A549 (cell line): ENCODE results near the gene ULK4. TPM values are rescaled to one million over a fixed set of nuclear protein-coding genes. Genes with fewer than 3 reads are reported as not detected.

ENCODE experiments used
- ATAC-seq, 2 experiments: fragments of 200-7000 bp in 1 of 2; fragments of >200 bp in 1 of 2; cut with Nextera tagmentation in 1 of 2; cut with Tn5 transposase in 1 of 2; 3 replicates each; pipeline versions ENCODE4 v1.8.0 to v1.9.1; 2018 to 2020; ENCODE audit warnings: mild to moderate bottlenecking in 1 of 2, moderate library complexity in 1 of 2
- CTCF ChIA-PET: fragments of 300-600 bp; sonication (Branson Sonifier 250); formaldehyde crosslinking; extraction: SDS; loops from one replicate; lab custom pipeline; 2021; ENCODE audit warnings: antibody characterized with exemption, inconsistent platforms; lab: Yijun Ruan, JAX
- POLR2A ChIA-PET: fragments of 350-600 bp; formaldehyde crosslinking; extraction: SDS; loops from one replicate; lab custom pipeline; 2021; ENCODE audit warnings: antibody characterized with exemption, inconsistent platforms; lab: Yijun Ruan, JAX
- DNase-seq, 2 experiments: peaks; one replicate each; pipeline versions ENCODE4 v3.0.0 to v3.0.0-alpha.2; 2011 to 2016; ENCODE audit warnings: low read depth in 1 of 2, low spot score in 1 of 2
- FAIRE-seq: peaks from 2 replicates; lab custom pipeline; 2011; peaks lifted over from hg19 to GRCh38; lab: Jason Lieb, UNC
- H3K27ac ChIP-seq, 2 experiments: fragments of >200 bp; sonication (Bioruptor Twin); formaldehyde crosslinking; 3 replicates each; pipeline ENCODE4 v1.5.1; 2016 to 2017
- H3K4me1 ChIP-seq: fragments of >200 bp; sonication (Bioruptor Twin); formaldehyde crosslinking; 3 replicates; pipeline ENCODE4 v1.6.1; 2016
- H3K4me2 ChIP-seq: fragments of >200 bp; sonication (Bioruptor Twin); formaldehyde crosslinking; 3 replicates; pipeline ENCODE4 v1.6.1; 2016
- H3K4me3 ChIP-seq: fragments of >200 bp; sonication (Bioruptor Twin); formaldehyde crosslinking; 3 replicates; pipeline ENCODE4 v1.5.1; 2016
- H3K9me3 ChIP-seq: fragments of >200 bp; sonication (Bioruptor Twin); formaldehyde crosslinking; 3 replicates; pipeline ENCODE4 v1.6.1; 2016
- BHLHE40 ChIP-seq: IDR thresholded peaks from 2 replicates; pipeline ENCODE4 v1.6.1; 2012; ENCODE audit warnings: low read depth, low read length, inconsistent platforms
- CEBPB ChIP-seq, 2 experiments: fragments of >200 bp in 1 of 2; sonication (Bioruptor Twin) in 1 of 2; formaldehyde crosslinking in 1 of 2; IDR thresholded peaks; 2 replicates each; pipeline ENCODE4 v1.6.1; 2012 to 2016
- CHD4 ChIP-seq: fragments of 200-600 bp; sonication (generic); IDR thresholded peaks from 2 replicates; pipeline ENCODE4 v1.6.1; 2016; ENCODE audit warnings: antibody characterized with exemption, mild to moderate bottlenecking, borderline replicate concordance
- EHMT2 ChIP-seq: fragments of 200-600 bp; sonication (generic); IDR thresholded peaks from 2 replicates; pipeline ENCODE4 v1.6.1; 2016; ENCODE audit warnings: antibody characterized with exemption, low read depth, mild to moderate bottlenecking, moderate library complexity
- GATA3 ChIP-seq: IDR thresholded peaks from 2 replicates; pipeline ENCODE4 v1.6.1; 2012; ENCODE audit warnings: borderline replicate concordance
- HMGXB4 ChIP-seq: fragments of 250-450 bp; sonication (Bioruptor Pico); IDR thresholded peaks from 2 replicates; pipeline ENCODE4 v1.5.0; 2021; ENCODE audit warnings: mild to moderate bottlenecking, moderate library complexity, borderline replicate concordance
- HOXB13 ChIP-seq: fragments of 250-450 bp; sonication (Bioruptor Pico); IDR thresholded peaks from 2 replicates; pipeline ENCODE4 v1.5.0; 2020; ENCODE audit warnings: low read depth, mild to moderate bottlenecking, moderate library complexity
- JUNB ChIP-seq: fragments of >200 bp; sonication (Bioruptor Twin); formaldehyde crosslinking; IDR thresholded peaks from 2 replicates; pipeline ENCODE4 v1.6.1; 2016
- KDM5A ChIP-seq: fragments of 200-600 bp; sonication (generic); IDR thresholded peaks from 2 replicates; pipeline ENCODE4 v1.6.1; 2016; ENCODE audit warnings: antibody characterized with exemption, mild to moderate bottlenecking
- MAZ ChIP-seq: fragments of 150-350 bp; IDR thresholded peaks from 2 replicates; pipeline ENCODE4 v1.6.1; 2014; ENCODE audit warnings: antibody characterized with exemption, low read depth, low read length, borderline replicate concordance
- NFE2L2 ChIP-seq: fragments of 150-350 bp; conservative IDR thresholded peaks from 2 replicates; pipeline ENCODE4 v1.6.1; 2014; ENCODE audit warnings: low read length
- PBX3 ChIP-seq: IDR thresholded peaks from 2 replicates; pipeline ENCODE4 v1.6.1; 2012
- POLR2A ChIP-seq: IDR thresholded peaks from 2 replicates; pipeline ENCODE4 v1.6.1; 2012; ENCODE audit warnings: mild to moderate bottlenecking, low read length
- POLR2AphosphoS2 ChIP-seq: conservative IDR thresholded peaks from 2 replicates; pipeline ENCODE4 v1.6.1; 2012; ENCODE audit warnings: low read length, improper control_type of control experiment, inconsistent platforms
- RARB ChIP-seq: fragments of 250-450 bp; sonication (Bioruptor Pico); IDR thresholded peaks from 2 replicates; pipeline ENCODE4 v1.8.0; 2021; ENCODE audit warnings: mild to moderate bottlenecking, moderate library complexity
- TP53 ChIP-seq: fragments of 250-450 bp; sonication (Bioruptor Pico); IDR thresholded peaks from 2 replicates; pipeline ENCODE4 v1.5.0; 2021; ENCODE audit warnings: mild to moderate bottlenecking, moderate library complexity
- ZC3H11A ChIP-seq: fragments of 450-650 bp; IDR thresholded peaks from 2 replicates; pipeline ENCODE4 v1.6.1; 2014; ENCODE audit warnings: antibody characterized with exemption, mild to moderate bottlenecking
- ZNF302 ChIP-seq: fragments of 250-450 bp; sonication (Bioruptor Pico); IDR thresholded peaks from 2 replicates; pipeline ENCODE4 v1.9.0; 2021; ENCODE audit warnings: inconsistent platforms, mild to moderate bottlenecking, moderate library complexity
- ZSCAN20 ChIP-seq: fragments of 250-450 bp; sonication (Bioruptor Pico); IDR thresholded peaks from 2 replicates; pipeline ENCODE4 v1.8.0; 2022; ENCODE audit warnings: mild to moderate bottlenecking, moderate library complexity
- WGBS: methylation state at CpG from one replicate; pipeline ENCODE4 v1.1.6; 2017; ENCODE audit errors: missing lambda C conversion rate; 5-methylcytosine and 5-hydroxymethylcytosine counted together
- polyA plus RNA-seq, 4 experiments: library from polyadenylated mRNA; depleted of rRNA in 3 of 4; stranded (reverse); fragments of >200 nt; fragmentation: RNase III in 1 of 4; extraction: RNeasy Plus Mini Kit Qiagen cat#74134 plus additional on column Dnase treatment in 1 of 4; gene quantifications; 2 replicates in 3 of 4; 3 replicates in 1 of 4; pipeline ENCODE4 v1.2.3, GENCODE V29; 2011 to 2017
- TF ChIP-seq, protein P1 (sequence below): fragments of 150-350 bp; IDR thresholded peaks from 2 replicates; pipeline ENCODE4 v1.6.1; 2014; ENCODE audit warnings: low read depth, mild to moderate bottlenecking, low read length
- TF ChIP-seq, protein P2 (sequence below): fragments of 250-450 bp; sonication (Bioruptor Pico); IDR thresholded peaks from 2 replicates; pipeline ENCODE4 v1.5.0; 2020; ENCODE audit warnings: low read depth, mild to moderate bottlenecking, moderate library complexity
- TF ChIP-seq, protein P3 (sequence below): fragments of >200 bp; sonication (Bioruptor Twin); formaldehyde crosslinking; IDR thresholded peaks from 3 replicates; pipeline ENCODE4 v1.6.1; 2016
- TF ChIP-seq, protein P4 (sequence below): fragments of >200 bp; sonication (Bioruptor Twin); formaldehyde crosslinking; IDR thresholded peaks from 3 replicates; pipeline ENCODE4 v1.5.1; 2016
- TF ChIP-seq, protein P5 (sequence below): IDR thresholded peaks from 2 replicates; pipeline ENCODE4 v1.6.1; 2012; ENCODE audit warnings: low read depth, borderline replicate concordance

ULK4 gene
- polyA plus RNA-seq, 2 of the 4 experiments (the other 2 are of a cell fraction): 4.9 to 7.7 TPM

GRCh38 chr3:41249318-41249717 is 712.6 kb downstream of the ULK4 start:
- ChIA-PET CTCF (interaction anchor here (0.6 kb wide), 1 partner anchor 19 kb away, joined by 3 read pairs; no protein-coding TSS in a partner anchor), POLR2A (no interaction called here)
- TF ChIP-seq RARB (CRISPR knock-in tag) (no peak), ZNF302 (CRISPR knock-in tag) (no peak), BHLHE40 (no peak), POLR2AphosphoS2 (no peak), ZSCAN20 (CRISPR knock-in tag) (no peak), TP53 (no peak), HOXB13 (CRISPR knock-in tag) (no peak), HMGXB4 (CRISPR knock-in tag) (no peak), ZC3H11A (no peak), CHD4 (no peak), CEBPB (IDR thresholded peaks at IDR 0.05) (no peak), MAZ (no peak), JUNB (no peak)
- TF ChIP-seq, protein P1, sequence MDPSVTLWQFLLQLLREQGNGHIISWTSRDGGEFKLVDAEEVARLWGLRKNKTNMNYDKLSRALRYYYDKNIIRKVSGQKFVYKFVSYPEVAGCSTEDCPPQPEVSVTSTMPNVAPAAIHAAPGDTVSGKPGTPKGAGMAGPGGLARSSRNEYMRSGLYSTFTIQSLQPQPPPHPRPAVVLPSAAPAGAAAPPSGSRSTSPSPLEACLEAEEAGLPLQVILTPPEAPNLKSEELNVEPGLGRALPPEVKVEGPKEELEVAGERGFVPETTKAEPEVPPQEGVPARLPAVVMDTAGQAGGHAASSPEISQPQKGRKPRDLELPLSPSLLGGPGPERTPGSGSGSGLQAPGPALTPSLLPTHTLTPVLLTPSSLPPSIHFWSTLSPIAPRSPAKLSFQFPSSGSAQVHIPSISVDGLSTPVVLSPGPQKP: no peak
- Histone ChIP-seq H3K27ac (peak overlapping the region in 1 of 2 experiments; percentile 1; a peak in 1 of 6 replicates), H3K4me2 (no peak overlapping the region), H3K4me1 (no peaks in the 10 kb centered on the region), H3K9me3 (no peaks in the 10 kb centered on the region), H3K4me3 (no peak overlapping the region)
- FAIRE-seq (no peak), DNase-seq (no peak), ATAC-seq (no peak)
- 84% methylated on average over 3 of the region's 3 CpGs for WGBS

- H3K4me1 ChIP-seq: no peaks in the 10 kb centered on the region
- no peak overlapping the region for H3K4me3 ChIP-seq
- DNase-seq (no peak), ATAC-seq (no peak), FAIRE-seq (no peak)
- H3K27ac ChIP-seq: no peak overlapping the region
- ChIA-PET CTCF (interaction anchor here (0.6 kb wide), 1 partner anchor 19 kb away, joined by 3 read pairs; no protein-coding TSS in a partner anchor), POLR2A (no interaction called here)
- 80% methylated on average over 3 of the region's 3 CpGs for WGBS
- no peaks in the 10 kb centered on the region for H3K9me3 ChIP-seq
- no peak for TF ChIP-seq HOXB13 (CRISPR knock-in tag)
- no peak for TF ChIP-seq NFE2L2
- no peak for TF ChIP-seq ZNF302 (CRISPR knock-in tag)
- TF ChIP-seq GATA3: no peak
- H3K4me2 ChIP-seq: no peak overlapping the region
These were observed 713.4 kb downstream of the ULK4 start for GRCh38 chr3:41248525-41248924.

DNA sequence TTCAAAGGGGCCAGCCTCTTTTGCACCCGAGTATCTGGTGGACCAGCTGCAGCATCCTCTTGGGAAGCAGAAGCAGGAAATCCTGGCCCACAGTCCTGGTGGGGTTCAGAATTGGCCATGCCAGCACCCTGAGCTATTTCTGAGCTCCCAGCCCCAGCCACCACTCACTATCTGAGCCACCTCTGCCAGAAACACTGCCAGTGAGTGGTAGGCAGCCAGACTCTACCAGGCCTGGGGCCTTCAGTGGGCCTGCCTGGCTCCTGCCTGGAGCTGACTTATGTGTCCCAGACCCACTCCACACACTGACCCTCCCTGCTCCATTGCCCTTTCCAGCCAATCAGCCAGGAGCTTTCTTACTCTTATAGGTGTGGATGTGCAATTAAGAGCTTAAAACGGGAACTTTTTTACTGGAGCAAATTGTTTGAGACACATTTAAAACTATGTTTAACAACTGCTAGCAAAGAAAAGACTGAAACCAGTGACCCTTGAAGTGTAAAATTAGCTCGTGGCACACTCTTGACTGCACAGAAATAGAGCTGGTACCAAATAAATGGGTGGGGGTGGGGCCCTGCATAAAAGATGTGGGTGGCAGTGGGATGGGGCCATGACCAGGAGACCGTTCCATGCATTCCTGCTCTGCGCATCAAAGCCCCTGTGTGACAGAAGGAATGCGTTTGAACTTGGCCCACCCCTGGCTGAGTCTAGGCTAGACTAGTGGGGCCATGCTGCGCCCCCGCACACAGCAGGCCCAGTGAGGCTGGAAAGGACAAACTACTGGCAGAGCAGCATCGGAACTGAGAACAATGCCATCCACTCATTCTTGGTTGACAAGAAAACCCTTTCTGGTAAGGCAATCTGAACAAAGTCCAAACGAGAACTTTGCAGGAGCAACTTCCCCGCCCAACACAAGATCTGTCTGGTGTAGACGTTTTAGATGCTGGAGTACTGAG is 714.6 kb downstream of the ULK4 start:
- CTCF ChIA-PET: no interaction called here
- ATAC-seq (peak in 1 of 2 experiments; percentile 16; a peak in 2 of 6 replicates), DNase-seq (no peak), FAIRE-seq (no peak)
- Histone ChIP-seq H3K9me3 (no peaks in the 10 kb centered on the region), H3K27ac (no peak overlapping the region), H3K4me2 (no peak overlapping the region), H3K4me3 (no peak overlapping the region), H3K4me1 (no peaks in the 10 kb centered on the region)
- POLR2A ChIA-PET: interaction anchor here (1.2 kb wide), 1 partner anchor 48 kb away, joined by 4 read pairs; the partner anchor contains the start of gene CTNNB1
- WGBS: 94% methylated on average over 12 of the region's 12 CpGs
- TF ChIP-seq, protein P2, sequence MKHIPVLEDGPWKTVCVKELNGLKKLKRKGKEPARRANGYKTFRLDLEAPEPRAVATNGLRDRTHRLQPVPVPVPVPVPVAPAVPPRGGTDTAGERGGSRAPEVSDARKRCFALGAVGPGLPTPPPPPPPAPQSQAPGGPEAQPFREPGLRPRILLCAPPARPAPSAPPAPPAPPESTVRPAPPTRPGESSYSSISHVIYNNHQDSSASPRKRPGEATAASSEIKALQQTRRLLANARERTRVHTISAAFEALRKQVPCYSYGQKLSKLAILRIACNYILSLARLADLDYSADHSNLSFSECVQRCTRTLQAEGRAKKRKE (CRISPR knock-in tag): no peak
- TF ChIP-seq ZC3H11A: no peak
- TF ChIP-seq KDM5A: no peak
- TF ChIP-seq PBX3: no peak
- TF ChIP-seq, protein P3, sequence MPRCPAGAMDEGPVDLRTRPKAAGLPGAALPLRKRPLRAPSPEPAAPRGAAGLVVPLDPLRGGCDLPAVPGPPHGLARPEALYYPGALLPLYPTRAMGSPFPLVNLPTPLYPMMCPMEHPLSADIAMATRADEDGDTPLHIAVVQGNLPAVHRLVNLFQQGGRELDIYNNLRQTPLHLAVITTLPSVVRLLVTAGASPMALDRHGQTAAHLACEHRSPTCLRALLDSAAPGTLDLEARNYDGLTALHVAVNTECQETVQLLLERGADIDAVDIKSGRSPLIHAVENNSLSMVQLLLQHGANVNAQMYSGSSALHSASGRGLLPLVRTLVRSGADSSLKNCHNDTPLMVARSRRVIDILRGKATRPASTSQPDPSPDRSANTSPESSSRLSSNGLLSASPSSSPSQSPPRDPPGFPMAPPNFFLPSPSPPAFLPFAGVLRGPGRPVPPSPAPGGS: no peak
- no peak for TF ChIP-seq POLR2A
- TF ChIP-seq EHMT2: no peak
- TF ChIP-seq, protein P4, sequence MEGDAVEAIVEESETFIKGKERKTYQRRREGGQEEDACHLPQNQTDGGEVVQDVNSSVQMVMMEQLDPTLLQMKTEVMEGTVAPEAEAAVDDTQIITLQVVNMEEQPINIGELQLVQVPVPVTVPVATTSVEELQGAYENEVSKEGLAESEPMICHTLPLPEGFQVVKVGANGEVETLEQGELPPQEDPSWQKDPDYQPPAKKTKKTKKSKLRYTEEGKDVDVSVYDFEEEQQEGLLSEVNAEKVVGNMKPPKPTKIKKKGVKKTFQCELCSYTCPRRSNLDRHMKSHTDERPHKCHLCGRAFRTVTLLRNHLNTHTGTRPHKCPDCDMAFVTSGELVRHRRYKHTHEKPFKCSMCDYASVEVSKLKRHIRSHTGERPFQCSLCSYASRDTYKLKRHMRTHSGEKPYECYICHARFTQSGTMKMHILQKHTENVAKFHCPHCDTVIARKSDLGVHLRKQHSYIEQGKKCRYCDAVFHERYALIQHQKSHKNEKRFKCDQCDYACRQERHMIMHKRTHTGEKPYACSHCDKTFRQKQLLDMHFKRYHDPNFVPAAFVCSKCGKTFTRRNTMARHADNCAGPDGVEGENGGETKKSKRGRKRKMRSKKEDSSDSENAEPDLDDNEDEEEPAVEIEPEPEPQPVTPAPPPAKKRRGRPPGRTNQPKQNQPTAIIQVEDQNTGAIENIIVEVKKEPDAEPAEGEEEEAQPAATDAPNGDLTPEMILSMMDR: no peak
- TF ChIP-seq, protein P5, sequence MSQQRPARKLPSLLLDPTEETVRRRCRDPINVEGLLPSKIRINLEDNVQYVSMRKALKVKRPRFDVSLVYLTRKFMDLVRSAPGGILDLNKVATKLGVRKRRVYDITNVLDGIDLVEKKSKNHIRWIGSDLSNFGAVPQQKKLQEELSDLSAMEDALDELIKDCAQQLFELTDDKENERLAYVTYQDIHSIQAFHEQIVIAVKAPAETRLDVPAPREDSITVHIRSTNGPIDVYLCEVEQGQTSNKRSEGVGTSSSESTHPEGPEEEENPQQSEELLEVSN: no peak
